ENCODE data around the gene SFMBT1.

DNA sequence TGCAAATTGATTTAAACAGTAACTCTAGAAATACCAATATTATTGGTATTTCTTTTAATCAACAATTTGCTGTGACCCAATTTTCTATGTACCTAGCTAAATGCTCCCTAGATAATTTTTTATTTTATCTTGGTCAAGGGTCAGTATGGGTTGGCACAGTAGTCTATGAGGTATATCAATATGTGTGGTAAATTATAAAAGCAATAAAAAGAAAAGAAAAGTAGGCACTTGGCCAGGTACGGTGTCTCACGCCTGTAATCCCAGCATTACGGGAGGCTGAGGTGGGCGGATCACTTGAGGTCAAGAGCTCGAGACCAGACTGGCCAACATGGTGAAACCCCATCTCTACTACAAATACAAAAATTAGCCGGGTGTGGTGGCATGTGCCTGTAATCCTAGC is 114.5 kb downstream of the SFMBT1 start:
- TF ChIP-seq, protein P1, sequence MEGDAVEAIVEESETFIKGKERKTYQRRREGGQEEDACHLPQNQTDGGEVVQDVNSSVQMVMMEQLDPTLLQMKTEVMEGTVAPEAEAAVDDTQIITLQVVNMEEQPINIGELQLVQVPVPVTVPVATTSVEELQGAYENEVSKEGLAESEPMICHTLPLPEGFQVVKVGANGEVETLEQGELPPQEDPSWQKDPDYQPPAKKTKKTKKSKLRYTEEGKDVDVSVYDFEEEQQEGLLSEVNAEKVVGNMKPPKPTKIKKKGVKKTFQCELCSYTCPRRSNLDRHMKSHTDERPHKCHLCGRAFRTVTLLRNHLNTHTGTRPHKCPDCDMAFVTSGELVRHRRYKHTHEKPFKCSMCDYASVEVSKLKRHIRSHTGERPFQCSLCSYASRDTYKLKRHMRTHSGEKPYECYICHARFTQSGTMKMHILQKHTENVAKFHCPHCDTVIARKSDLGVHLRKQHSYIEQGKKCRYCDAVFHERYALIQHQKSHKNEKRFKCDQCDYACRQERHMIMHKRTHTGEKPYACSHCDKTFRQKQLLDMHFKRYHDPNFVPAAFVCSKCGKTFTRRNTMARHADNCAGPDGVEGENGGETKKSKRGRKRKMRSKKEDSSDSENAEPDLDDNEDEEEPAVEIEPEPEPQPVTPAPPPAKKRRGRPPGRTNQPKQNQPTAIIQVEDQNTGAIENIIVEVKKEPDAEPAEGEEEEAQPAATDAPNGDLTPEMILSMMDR (IDR thresholded peaks at IDR 0.05) = no peak
- no peak for TF ChIP-seq POLR2A (IDR thresholded peaks at IDR 0.05; ENCODE audit: low read length)
- no peak for TF ChIP-seq RNF2 (IDR thresholded peaks at IDR 0.05; ENCODE audit: borderline replicate concordance, low read depth)
- no peak for TF ChIP-seq RAD21 (conservative IDR thresholded peaks at IDR 0.05 in 1 of 2, IDR thresholded peaks at IDR 0.05 in 1 of 2)
- TF ChIP-seq, protein P2, sequence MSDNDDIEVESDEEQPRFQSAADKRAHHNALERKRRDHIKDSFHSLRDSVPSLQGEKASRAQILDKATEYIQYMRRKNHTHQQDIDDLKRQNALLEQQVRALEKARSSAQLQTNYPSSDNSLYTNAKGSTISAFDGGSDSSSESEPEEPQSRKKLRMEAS (IDR thresholded peaks at IDR 0.05) = no peak
- TF ChIP-seq HDAC2 (IDR thresholded peaks at IDR 0.05) = no peak
- TF ChIP-seq, protein P3, sequence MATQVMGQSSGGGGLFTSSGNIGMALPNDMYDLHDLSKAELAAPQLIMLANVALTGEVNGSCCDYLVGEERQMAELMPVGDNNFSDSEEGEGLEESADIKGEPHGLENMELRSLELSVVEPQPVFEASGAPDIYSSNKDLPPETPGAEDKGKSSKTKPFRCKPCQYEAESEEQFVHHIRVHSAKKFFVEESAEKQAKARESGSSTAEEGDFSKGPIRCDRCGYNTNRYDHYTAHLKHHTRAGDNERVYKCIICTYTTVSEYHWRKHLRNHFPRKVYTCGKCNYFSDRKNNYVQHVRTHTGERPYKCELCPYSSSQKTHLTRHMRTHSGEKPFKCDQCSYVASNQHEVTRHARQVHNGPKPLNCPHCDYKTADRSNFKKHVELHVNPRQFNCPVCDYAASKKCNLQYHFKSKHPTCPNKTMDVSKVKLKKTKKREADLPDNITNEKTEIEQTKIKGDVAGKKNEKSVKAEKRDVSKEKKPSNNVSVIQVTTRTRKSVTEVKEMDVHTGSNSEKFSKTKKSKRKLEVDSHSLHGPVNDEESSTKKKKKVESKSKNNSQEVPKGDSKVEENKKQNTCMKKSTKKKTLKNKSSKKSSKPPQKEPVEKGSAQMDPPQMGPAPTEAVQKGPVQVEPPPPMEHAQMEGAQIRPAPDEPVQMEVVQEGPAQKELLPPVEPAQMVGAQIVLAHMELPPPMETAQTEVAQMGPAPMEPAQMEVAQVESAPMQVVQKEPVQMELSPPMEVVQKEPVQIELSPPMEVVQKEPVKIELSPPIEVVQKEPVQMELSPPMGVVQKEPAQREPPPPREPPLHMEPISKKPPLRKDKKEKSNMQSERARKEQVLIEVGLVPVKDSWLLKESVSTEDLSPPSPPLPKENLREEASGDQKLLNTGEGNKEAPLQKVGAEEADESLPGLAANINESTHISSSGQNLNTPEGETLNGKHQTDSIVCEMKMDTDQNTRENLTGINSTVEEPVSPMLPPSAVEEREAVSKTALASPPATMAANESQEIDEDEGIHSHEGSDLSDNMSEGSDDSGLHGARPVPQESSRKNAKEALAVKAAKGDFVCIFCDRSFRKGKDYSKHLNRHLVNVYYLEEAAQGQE (IDR thresholded peaks at IDR 0.05) = no peak
- TF ChIP-seq, protein P4, sequence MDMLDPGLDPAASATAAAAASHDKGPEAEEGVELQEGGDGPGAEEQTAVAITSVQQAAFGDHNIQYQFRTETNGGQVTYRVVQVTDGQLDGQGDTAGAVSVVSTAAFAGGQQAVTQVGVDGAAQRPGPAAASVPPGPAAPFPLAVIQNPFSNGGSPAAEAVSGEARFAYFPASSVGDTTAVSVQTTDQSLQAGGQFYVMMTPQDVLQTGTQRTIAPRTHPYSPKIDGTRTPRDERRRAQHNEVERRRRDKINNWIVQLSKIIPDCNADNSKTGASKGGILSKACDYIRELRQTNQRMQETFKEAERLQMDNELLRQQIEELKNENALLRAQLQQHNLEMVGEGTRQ (IDR thresholded peaks at IDR 0.05) = no peak
- TF ChIP-seq HEYL (CRISPR knock-in tag; IDR thresholded peaks at IDR 0.05) = no peak
- no peak for TF ChIP-seq RFX5 (IDR thresholded peaks at IDR 0.05)
- TF ChIP-seq PHF8 (IDR thresholded peaks at IDR 0.05; ENCODE audit: borderline replicate concordance, low read depth) = no peak
- no peak for TF ChIP-seq EHMT2 (IDR thresholded peaks at IDR 0.05; ENCODE audit: low read depth)
- no peak for TF ChIP-seq FOSL2 (IDR thresholded peaks at IDR 0.05)
- no peak for TF ChIP-seq FOSL2 (CRISPR knock-in tag; IDR thresholded peaks at IDR 0.05)
